ENCODE data around the gene ABCB6. TPM values are rescaled to one million over a fixed set of nuclear protein-coding genes. Genes with fewer than 3 reads are reported as not detected.
A peak's percentile ranks its signal among the peaks of the same experiment; 100 is the strongest.

Gene ABCB6
- total RNA-seq, 1 experiment from 2014 or later = 14.3 TPM

GRCh38 chr2:219253753-219254589 lies 35.2 kb upstream of the ABCB6 start, which contains the start of gene TUBA4A:
TSS of gene TUBA4A (minus strand) at chr2:219253918. CDS start at chr2:219253858, 60 bp downstream.
- peak within 1 kb of the TSS; percentile 47; the same call in 1 of the 2 replicates for H2AFZ ChIP-seq (ENCODE audit: low read length)

GRCh38 chr2:219252900-219253752 lies 34.4 kb upstream of the ABCB6 start, which contains the start of gene TUBA4B:
TSS of gene TUBA4B (plus strand) at chr2:219253243. CDS start at chr2:219253408, 165 bp downstream.
- DNase-seq = peak; percentile 83
- H3K79me2 ChIP-seq (ENCODE audit: low read length) = peaks cover 30% of the 10 kb centered on the region
- peak within 1 kb of the TSS; percentile 71 for H3K27ac ChIP-seq (ENCODE audit: low read length)
- H3K36me3 ChIP-seq (ENCODE audit: insufficient read depth, low read length) = no peaks in the 10 kb centered on the region; the same call in 1 of the 2 replicates
- peak within 1 kb of the TSS; percentile 92 for H3K4me3 ChIP-seq (ENCODE audit: low read length)
- H4K20me1 ChIP-seq (ENCODE audit: insufficient read depth, low read depth, low read length) = peaks cover 23% of the 10 kb centered on the region; the same call in 1 of the 2 replicates
- H3K4me1 ChIP-seq (ENCODE audit: low read length) = peaks cover 59% of the 10 kb centered on the region
- no peaks in the 10 kb centered on the region for H3K9me3 ChIP-seq (ENCODE audit: low read length)
- H3K27me3 ChIP-seq (ENCODE audit: low read length) = no peaks in the 10 kb centered on the region
- no peaks in the 10 kb centered on the region for H3K9me2 ChIP-seq (replicated peaks; ENCODE audit: insufficient read depth, low read length)
- H3K9ac ChIP-seq (ENCODE audit: low read length) = peak within 1 kb of the TSS; percentile 83
- peak within 1 kb of the TSS; percentile 47; the same call in 1 of the 2 replicates for H2AFZ ChIP-seq (ENCODE audit: low read length)
- H3K4me2 ChIP-seq (ENCODE audit: low read depth, low read length, poor library complexity, severe bottlenecking) = peak within 1 kb of the TSS; percentile 88

More at GRCh38 chr2:219253753-219254589, 35.2 kb upstream of the ABCB6 start, which contains the start of gene TUBA4A:
- peaks cover 56% of the 10 kb centered on the region for H3K4me1 ChIP-seq (ENCODE audit: low read length)
- peaks cover 23% of the 10 kb centered on the region; the same call in 1 of the 2 replicates for H4K20me1 ChIP-seq (ENCODE audit: insufficient read depth, low read depth, low read length)
- peak; percentile 94 for DNase-seq
- H3K9me3 ChIP-seq (ENCODE audit: low read length) = no peaks in the 10 kb centered on the region
- peaks cover 30% of the 10 kb centered on the region for H3K79me2 ChIP-seq (ENCODE audit: low read length)
- peak within 1 kb of the TSS; percentile 71 for H3K27ac ChIP-seq (ENCODE audit: low read length)
- H3K4me2 ChIP-seq (ENCODE audit: low read depth, low read length, poor library complexity, severe bottlenecking) = peak within 1 kb of the TSS; percentile 88
- H3K27me3 ChIP-seq (ENCODE audit: low read length) = no peaks in the 10 kb centered on the region
- peak within 1 kb of the TSS; percentile 83 for H3K9ac ChIP-seq (ENCODE audit: low read length)
- no peaks in the 10 kb centered on the region for H3K9me2 ChIP-seq (replicated peaks; ENCODE audit: insufficient read depth, low read length)
- no peaks in the 10 kb centered on the region; the same call in 1 of the 2 replicates for H3K36me3 ChIP-seq (ENCODE audit: insufficient read depth, low read length)
- H3K4me3 ChIP-seq (ENCODE audit: low read length) = peak within 1 kb of the TSS; percentile 92

- peak overlapping the region; percentile 92 for H3K4me3 ChIP-seq (ENCODE audit: low read length)
- peaks cover 23% of the 10 kb centered on the region; the same call in 1 of the 2 replicates for H4K20me1 ChIP-seq (ENCODE audit: insufficient read depth, low read depth, low read length)
- no peaks in the 10 kb centered on the region for H3K9me3 ChIP-seq (ENCODE audit: low read length)
- peak overlapping the region; percentile 88 for H3K4me2 ChIP-seq (ENCODE audit: low read depth, low read length, poor library complexity, severe bottlenecking)
- H3K27me3 ChIP-seq (ENCODE audit: low read length) = no peaks in the 10 kb centered on the region
- H3K9me2 ChIP-seq (replicated peaks; ENCODE audit: insufficient read depth, low read length) = no peaks in the 10 kb centered on the region
- peak overlapping the region; percentile 47; the same call in 1 of the 2 replicates for H2AFZ ChIP-seq (ENCODE audit: low read length)
- peaks cover 30% of the 10 kb centered on the region for H3K79me2 ChIP-seq (ENCODE audit: low read length)
- no peak for DNase-seq
- peak overlapping the region; percentile 83 for H3K9ac ChIP-seq (ENCODE audit: low read length)
- H3K4me1 ChIP-seq (ENCODE audit: low read length) = peaks cover 61% of the 10 kb centered on the region
- no peaks in the 10 kb centered on the region; the same call in 1 of the 2 replicates for H3K36me3 ChIP-seq (ENCODE audit: insufficient read depth, low read length)
- H3K27ac ChIP-seq (ENCODE audit: low read length) = peak overlapping the region; percentile 71
These were observed 33.8 kb upstream of the ABCB6 start for GRCh38 chr2:219252570-219252899.

GRCh38 chr2:219252084-219252483 lies 33.3 kb upstream of the ABCB6 start:
- Histone ChIP-seq H3K9me2 (replicated peaks; ENCODE audit: insufficient read depth, low read length) (no peaks in the 10 kb centered on the region), H3K9me3 (ENCODE audit: low read length) (no peaks in the 10 kb centered on the region), H2AFZ (ENCODE audit: low read length) (no peak overlapping the region), H3K4me3 (ENCODE audit: low read length) (peak overlapping the region; percentile 92), H3K79me2 (ENCODE audit: low read length) (peaks cover 30% of the 10 kb centered on the region), H3K27ac (ENCODE audit: low read length) (peak overlapping the region; percentile 71), H3K36me3 (ENCODE audit: insufficient read depth, low read length) (no peaks in the 10 kb centered on the region; the same call in 1 of the 2 replicates), H4K20me1 (ENCODE audit: insufficient read depth, low read depth, low read length) (peaks cover 23% of the 10 kb centered on the region; the same call in 1 of the 2 replicates), H3K4me2 (ENCODE audit: low read depth, low read length, poor library complexity, severe bottlenecking) (peak overlapping the region; percentile 88), H3K27me3 (ENCODE audit: low read length) (no peaks in the 10 kb centered on the region), H3K9ac (ENCODE audit: low read length) (peak overlapping the region; percentile 83), H3K4me1 (ENCODE audit: low read length) (peaks cover 65% of the 10 kb centered on the region)
- no peak for DNase-seq

- Histone ChIP-seq H4K20me1 (ENCODE audit: insufficient read depth, low read depth, low read length) (peaks cover 23% of the 10 kb centered on the region; the same call in 1 of the 2 replicates), H3K9ac (ENCODE audit: low read length) (peak overlapping the region; percentile 83), H3K4me1 (ENCODE audit: low read length) (peaks cover 69% of the 10 kb centered on the region), H3K27me3 (ENCODE audit: low read length) (no peaks in the 10 kb centered on the region), H3K9me2 (replicated peaks; ENCODE audit: insufficient read depth, low read length) (no peaks in the 10 kb centered on the region), H3K4me2 (ENCODE audit: low read depth, low read length, poor library complexity, severe bottlenecking) (peak overlapping the region; percentile 88), H3K27ac (ENCODE audit: low read length) (peak overlapping the region; percentile 71; the same call in 1 of the 2 replicates), H3K4me3 (ENCODE audit: low read length) (peak overlapping the region; percentile 92), H3K79me2 (ENCODE audit: low read length) (peaks cover 30% of the 10 kb centered on the region), H2AFZ (ENCODE audit: low read length) (no peak overlapping the region), H3K9me3 (ENCODE audit: low read length) (no peaks in the 10 kb centered on the region), H3K36me3 (ENCODE audit: insufficient read depth, low read length) (no peaks in the 10 kb centered on the region; the same call in 1 of the 2 replicates)
- no peak for DNase-seq
These were observed 32.9 kb upstream of the ABCB6 start for GRCh38 chr2:219251656-219252055.

- peaks cover 78% of the 10 kb centered on the region for H3K4me1 ChIP-seq (ENCODE audit: low read length)
- no peaks in the 10 kb centered on the region; the same call in 1 of the 2 replicates for H3K36me3 ChIP-seq (ENCODE audit: insufficient read depth, low read length)
- no peak overlapping the region for H2AFZ ChIP-seq (ENCODE audit: low read length)
- H3K9ac ChIP-seq (ENCODE audit: low read length) = peak overlapping the region; percentile 54
- no peak for DNase-seq
- H3K9me3 ChIP-seq (ENCODE audit: low read length) = no peaks in the 10 kb centered on the region
- no peak overlapping the region; the same call in 1 of the 2 replicates for H3K4me3 ChIP-seq (ENCODE audit: low read length)
- peak overlapping the region; percentile 83 for H3K27ac ChIP-seq (ENCODE audit: low read length)
- peaks cover 43% of the 10 kb centered on the region for H3K79me2 ChIP-seq (ENCODE audit: low read length)
- H3K9me2 ChIP-seq (replicated peaks; ENCODE audit: insufficient read depth, low read length) = no peaks in the 10 kb centered on the region
- H3K4me2 ChIP-seq (ENCODE audit: low read depth, low read length, poor library complexity, severe bottlenecking) = peak overlapping the region; percentile 39
- H3K27me3 ChIP-seq (ENCODE audit: low read length) = no peaks in the 10 kb centered on the region
- H4K20me1 ChIP-seq (ENCODE audit: insufficient read depth, low read depth, low read length) = peaks cover 19% of the 10 kb centered on the region; the same call in 1 of the 2 replicates
These were observed 31.5 kb upstream of the ABCB6 start for GRCh38 chr2:219250049-219250781.

GRCh38 chr2:219249203-219249980 lies 30.6 kb upstream of the ABCB6 start:
- Histone ChIP-seq H3K27ac (ENCODE audit: low read length) (peak overlapping the region; percentile 83), H3K9ac (ENCODE audit: low read length) (peak overlapping the region; percentile 54), H2AFZ (ENCODE audit: low read length) (no peak overlapping the region), H3K4me3 (ENCODE audit: low read length) (peak overlapping the region; percentile 16; the same call in 1 of the 2 replicates), H3K9me2 (replicated peaks; ENCODE audit: insufficient read depth, low read length) (no peaks in the 10 kb centered on the region), H3K79me2 (ENCODE audit: low read length) (peaks cover 43% of the 10 kb centered on the region), H3K9me3 (ENCODE audit: low read length) (no peaks in the 10 kb centered on the region), H3K4me1 (ENCODE audit: low read length) (peaks cover 75% of the 10 kb centered on the region), H3K36me3 (ENCODE audit: insufficient read depth, low read length) (no peaks in the 10 kb centered on the region; the same call in 1 of the 2 replicates), H3K27me3 (ENCODE audit: low read length) (no peaks in the 10 kb centered on the region), H3K4me2 (ENCODE audit: low read depth, low read length, poor library complexity, severe bottlenecking) (peak overlapping the region; percentile 39), H4K20me1 (ENCODE audit: insufficient read depth, low read depth, low read length) (peaks cover 19% of the 10 kb centered on the region; the same call in 1 of the 2 replicates)
- peak; percentile 56 for DNase-seq
